HepG2 (cell line): Measurements from ENCODE around the gene FGF21. TPM values are rescaled to one million over a fixed set of nuclear protein-coding genes. Genes with fewer than 3 reads are reported as not detected.

Experiments used
- ADNP ChIP-seq: sonication (generic); formaldehyde crosslinking; IDR thresholded peaks from 2 replicates; pipeline ENCODE4 v1.4.0; 2020; ENCODE audit warnings: missing genetic modification reagents
- ARNT2 ChIP-seq: sonication (generic); formaldehyde crosslinking; IDR thresholded peaks from 2 replicates; pipeline ENCODE4 v1.8.0; 2022; ENCODE audit warnings: mild to moderate bottlenecking, low read depth, missing genetic modification reagents, moderate library complexity
- CEBPB ChIP-seq: IDR thresholded peaks from 2 replicates; pipeline ENCODE4 v1.6.1; 2011; ENCODE audit warnings: low read depth, low read length, improper control_type of control experiment, borderline replicate concordance
- CREB1 ChIP-seq, 2 experiments: fragments of 450-650 bp in 1 of 2; IDR thresholded peaks; 2 replicates each; pipeline ENCODE4 v1.6.1; 2016 to 2017; ENCODE audit warnings: control low read depth in 1 of 2, mild to moderate bottlenecking in 1 of 2, missing compliant biosample characterization in 1 of 2, missing genetic modification characterization in 1 of 2
- ERF ChIP-seq: IDR thresholded peaks from 2 replicates; pipeline ENCODE4 v1.6.1; 2018; ENCODE audit warnings: missing biosample characterization, missing genetic modification reagents
- FOSL2 ChIP-seq: sonication (generic); formaldehyde crosslinking; IDR thresholded peaks from 2 replicates; pipeline ENCODE4 v1.4.0; 2020; ENCODE audit warnings: missing genetic modification reagents
- FOXK1 ChIP-seq: sonication (generic); formaldehyde crosslinking; IDR thresholded peaks from 2 replicates; pipeline ENCODE4 v1.4.0; 2020; ENCODE audit warnings: low read depth, missing genetic modification reagents, borderline replicate concordance
- FUBP1 ChIP-seq: sonication (generic); formaldehyde crosslinking; IDR thresholded peaks from 2 replicates; pipeline ENCODE4 v1.5.1; 2020; ENCODE audit warnings: missing genetic modification reagents, mild to moderate bottlenecking, borderline replicate concordance
- MED13 ChIP-seq: sonication (generic); formaldehyde crosslinking; IDR thresholded peaks from 2 replicates; pipeline ENCODE4 v1.5.0; 2020; ENCODE audit warnings: missing genetic modification reagents
- MTF1 ChIP-seq: sonication (generic); formaldehyde crosslinking; IDR thresholded peaks from 2 replicates; pipeline ENCODE4 v1.5.0; 2020; ENCODE audit warnings: missing genetic modification reagents
- NR0B2 ChIP-seq: sonication (generic); formaldehyde crosslinking; IDR thresholded peaks from 2 replicates; pipeline ENCODE4 v1.4.0; 2020; ENCODE audit warnings: mild to moderate bottlenecking, missing genetic modification reagents
- RARG ChIP-seq: sonication (generic); formaldehyde crosslinking; IDR thresholded peaks from 2 replicates; pipeline ENCODE4 v1.4.0; 2020; ENCODE audit warnings: low read depth, mild to moderate bottlenecking, missing genetic modification reagents
- RORA ChIP-seq: sonication (generic); formaldehyde crosslinking; IDR thresholded peaks from 2 replicates; pipeline ENCODE4 v1.5.0; 2020; ENCODE audit warnings: mild to moderate bottlenecking, missing genetic modification reagents, moderate library complexity
- SIN3A ChIP-seq: IDR thresholded peaks from 2 replicates; pipeline ENCODE4 v1.6.1; 2011; ENCODE audit warnings: low read depth, mild to moderate bottlenecking, control low read depth, low read length, borderline replicate concordance
- SMAD1 ChIP-seq: sonication (generic); formaldehyde crosslinking; IDR thresholded peaks from 2 replicates; pipeline ENCODE4 v1.4.0; 2020; ENCODE audit warnings: missing genetic modification reagents, low read depth, mild to moderate bottlenecking, borderline replicate concordance
- SMAD9 ChIP-seq: sonication (generic); formaldehyde crosslinking; IDR thresholded peaks from 2 replicates; pipeline ENCODE4 v1.5.1; 2020; ENCODE audit warnings: mild to moderate bottlenecking, missing genetic modification reagents
- SMARCC2 ChIP-seq: fragments of 450-650 bp; IDR thresholded peaks from 2 replicates; pipeline ENCODE4 v1.6.1; 2017; ENCODE audit warnings: antibody characterized with exemption, mild to moderate bottlenecking
- SP2 ChIP-seq: sonication (generic); formaldehyde crosslinking; IDR thresholded peaks from 2 replicates; pipeline ENCODE4 v1.5.1; 2020; ENCODE audit warnings: mild to moderate bottlenecking, missing genetic modification reagents
- SRY ChIP-seq: sonication (generic); formaldehyde crosslinking; IDR thresholded peaks from 2 replicates; pipeline ENCODE4 v1.8.0; 2022; ENCODE audit warnings: mild to moderate bottlenecking, missing genetic modification reagents
- ZC3H13 ChIP-seq: sonication (generic); formaldehyde crosslinking; IDR thresholded peaks from 2 replicates; pipeline ENCODE4 v1.8.1; 2023; ENCODE audit warnings: mild to moderate bottlenecking, missing genetic modification reagents, moderate library complexity
- ZNF136 ChIP-seq: sonication (generic); formaldehyde crosslinking; IDR thresholded peaks from 2 replicates; pipeline ENCODE4 v1.8.1; 2022; ENCODE audit warnings: low read depth, mild to moderate bottlenecking, moderate library complexity, missing genetic modification reagents
- ZNF20 ChIP-seq: sonication (generic); formaldehyde crosslinking; IDR thresholded peaks from 2 replicates; pipeline ENCODE4 v1.4.0; 2020; ENCODE audit warnings: mild to moderate bottlenecking, moderate library complexity, missing genetic modification reagents
- ZNF296 ChIP-seq: sonication (generic); formaldehyde crosslinking; conservative IDR thresholded peaks from 2 replicates; pipeline ENCODE4 v1.5.0; 2020; ENCODE audit warnings: mild to moderate bottlenecking, missing genetic modification reagents
- ZNF326 ChIP-seq: sonication (generic); formaldehyde crosslinking; IDR thresholded peaks from 2 replicates; pipeline ENCODE4 v1.4.0; 2020; ENCODE audit warnings: missing genetic modification reagents, borderline replicate concordance
- ZNF343 ChIP-seq: sonication (generic); formaldehyde crosslinking; IDR thresholded peaks from 2 replicates; pipeline ENCODE4 v1.4.0; 2020; ENCODE audit warnings: mild to moderate bottlenecking, missing genetic modification reagents
- ZNF503 ChIP-seq: sonication (generic); formaldehyde crosslinking; IDR thresholded peaks from 2 replicates; pipeline ENCODE4 v1.4.0; 2020; ENCODE audit warnings: missing genetic modification reagents
- ZNF615 ChIP-seq: sonication (generic); formaldehyde crosslinking; IDR thresholded peaks from 2 replicates; pipeline ENCODE4 v1.5.0; 2020; ENCODE audit warnings: mild to moderate bottlenecking, missing genetic modification reagents, borderline replicate concordance
- ZNF713 ChIP-seq: sonication (generic); formaldehyde crosslinking; IDR thresholded peaks from 2 replicates; pipeline ENCODE4 v1.4.0; 2020; ENCODE audit warnings: mild to moderate bottlenecking, missing genetic modification reagents
- ZNF768 ChIP-seq: sonication (generic); formaldehyde crosslinking; IDR thresholded peaks from 2 replicates; pipeline ENCODE4 v1.4.0; 2020; ENCODE audit warnings: missing genetic modification reagents
- ZSCAN21 ChIP-seq: sonication (generic); formaldehyde crosslinking; IDR thresholded peaks from 2 replicates; pipeline ENCODE4 v1.8.0; 2022; ENCODE audit warnings: mild to moderate bottlenecking, missing genetic modification reagents, moderate library complexity, borderline replicate concordance
- polyA plus RNA-seq, 8 experiments: library from polyadenylated mRNA; depleted of rRNA in 3 of 8; stranded (reverse) in 7 of 8; unstranded in 1 of 8; fragments of >200 nt; fragmentation: Illumina TruSeq in 4 of 8; extraction: Trizol in 4 of 8; gene quantifications; 2 replicates each; pipeline versions ENCODE4 v1.2.1 to v1.2.3, GENCODE V29; 2011 to 2016; ENCODE audit warnings: low read depth in 4 of 8, missing spikeins in 1 of 8, mixed read lengths in 1 of 8; ENCODE audit not compliant: insufficient read depth in 1 of 8
- total RNA-seq, 5 experiments: library from RNA; depleted of rRNA; stranded (reverse); fragments of >200 nt; fragmentation: Illumina TruSeq; extraction: Trizol; gene quantifications; 2 replicates each; pipeline ENCODE4 v1.2.3, GENCODE V29; 2016; ENCODE audit warnings: low read depth in 1 of 5

Gene FGF21
- total and polyA plus RNA-seq, 2 of the 13 experiments (the other 11 are each of a cell fraction or from before 2014, with no cell fraction given), result 0.17 TPM; not detected in 1

- no peak for TF ChIP-seq SMARCC2
- peak; percentile 78 for TF ChIP-seq FOSL2 (CRISPR knock-in tag)
- 0 out of 2 replicates have a peak, but pooled peaks have one; percentile 20 for TF ChIP-seq CEBPB
- TF ChIP-seq FUBP1 (CRISPR knock-in tag), result no peak
- TF ChIP-seq ZNF503, result 0 out of 2 replicates have a peak, but pooled peaks have one; percentile 20
- no peak for TF ChIP-seq ZSCAN21 (CRISPR knock-in tag)
- no peak for TF ChIP-seq ERF (CRISPR knock-in tag)
- no peak for TF ChIP-seq ZNF20 (CRISPR knock-in tag)
- no peak for TF ChIP-seq ZC3H13
- peak; percentile 9; the same call in 1 of the 2 replicates for TF ChIP-seq CREB1 (IDR thresholded peaks at IDR 0.05)
- no peak for TF ChIP-seq CREB1 (CRISPR knock-in tag; IDR thresholded peaks at IDR 0.05)
- TF ChIP-seq ZNF296 (CRISPR knock-in tag), result no peak
- peak; percentile 66; the same call in 1 of the 2 replicates for TF ChIP-seq FOXK1 (CRISPR knock-in tag)
- no peak for TF ChIP-seq ZNF136 (CRISPR knock-in tag)
- TF ChIP-seq MTF1 (CRISPR knock-in tag), result no peak
- TF ChIP-seq ZNF615 (CRISPR knock-in tag), result no peak
- no peak for TF ChIP-seq SP2 (CRISPR knock-in tag)
- no peak for TF ChIP-seq NR0B2 (CRISPR knock-in tag)
- no peak for TF ChIP-seq SMAD1 (CRISPR knock-in tag)
- TF ChIP-seq ADNP (CRISPR knock-in tag), result no peak; the same call in 1 of the 2 replicates
- no peak for TF ChIP-seq RARG (CRISPR knock-in tag)
- no peak for TF ChIP-seq SMAD9 (CRISPR knock-in tag)
- TF ChIP-seq MED13 (CRISPR knock-in tag), result no peak
- no peak for TF ChIP-seq ARNT2 (CRISPR knock-in tag)
- no peak for TF ChIP-seq SIN3A
- no peak for TF ChIP-seq ZNF768
- TF ChIP-seq ZNF326 (CRISPR knock-in tag), result no peak
- no peak for TF ChIP-seq RORA (CRISPR knock-in tag)
- TF ChIP-seq ZNF713 (CRISPR knock-in tag), result no peak
- TF ChIP-seq SRY, result no peak
- no peak for TF ChIP-seq ZNF343 (CRISPR knock-in tag)
Observed at GRCh38 chr19:48772503-48772953, 17.2 kb downstream of the FGF21 start (continued).
